IPS DF 4.7 (cell line): ENCODE measurements around the gene SERTAD2.

ENCODE experiments used
- DNase-seq: peaks from one replicate; pipeline ENCODE4 v3.0.0-alpha.2; 2013; ENCODE audit warnings: low spot score; ENCODE audit errors: extremely low read depth

Gene SERTAD2

GRCh38 chr2:64649626-64650025, 4.1 kb downstream of the SERTAD2 start:
- no peak for DNase-seq

GRCh38 chr2:64649013-64649484, 4.7 kb downstream of the SERTAD2 start:
- no peak for DNase-seq

GRCh38 chr2:64646007-64646880, 7.5 kb downstream of the SERTAD2 start:
- no peak for DNase-seq

- no peak for DNase-seq
These were observed 9.0 kb downstream of the SERTAD2 start for GRCh38 chr2:64644458-64645382.

GRCh38 chr2:64643838-64644457, 9.8 kb downstream of the SERTAD2 start:
- DNase-seq: no peak

- no peak for DNase-seq
These were observed 12.1 kb downstream of the SERTAD2 start for GRCh38 chr2:64641599-64641998.

GRCh38 chr2:64640153-64641044, 13.3 kb downstream of the SERTAD2 start:
- DNase-seq: no peak

- no peak for DNase-seq
These were observed 14.0 kb downstream of the SERTAD2 start for GRCh38 chr2:64639691-64640090.

- no peak for DNase-seq
These were observed 15.1 kb downstream of the SERTAD2 start for GRCh38 chr2:64638502-64639120.

- DNase-seq: no peak
These were observed 15.8 kb downstream of the SERTAD2 start for GRCh38 chr2:64637931-64638330.

- DNase-seq: no peak
These were observed 16.6 kb downstream of the SERTAD2 start for GRCh38 chr2:64637000-64637635.

- no peak for DNase-seq
These were observed 17.5 kb downstream of the SERTAD2 start for GRCh38 chr2:64635976-64636911.

GRCh38 chr2:64634345-64635267, 19.1 kb downstream of the SERTAD2 start:
- no peak for DNase-seq

- no peak for DNase-seq
These were observed 20.6 kb downstream of the SERTAD2 start for GRCh38 chr2:64632835-64633819.

- no peak for DNase-seq
These were observed 21.9 kb downstream of the SERTAD2 start for GRCh38 chr2:64631771-64632170.

- DNase-seq: no peak
These were observed 23.0 kb downstream of the SERTAD2 start for GRCh38 chr2:64630752-64631151.
